ENCODE data around the gene MACROD2.

The MACROD2 gene

GRCh38 chr20:14553774-14554534 is 558.6 kb downstream of the MACROD2 start:
- no peak for DNase-seq

GRCh38 chr20:14555676-14556075 is 560.4 kb downstream of the MACROD2 start:
- DNase-seq = no peak

- DNase-seq = no peak
Observed at GRCh38 chr20:14556206-14556605, 560.9 kb downstream of the MACROD2 start.

GRCh38 chr20:14559612-14560011 is 564.3 kb downstream of the MACROD2 start:
- DNase-seq = no peak

- no peak for DNase-seq
Observed at GRCh38 chr20:14561741-14562221, 566.5 kb downstream of the MACROD2 start.

GRCh38 chr20:14562981-14563380 is 567.7 kb downstream of the MACROD2 start:
- DNase-seq = no peak

- DNase-seq = no peak
Observed at GRCh38 chr20:14566505-14566904, 571.2 kb downstream of the MACROD2 start.

GRCh38 chr20:14568225-14568624 is 572.9 kb downstream of the MACROD2 start:
- no peak for DNase-seq

GRCh38 chr20:14568701-14569100 is 573.4 kb downstream of the MACROD2 start:
- no peak for DNase-seq

- DNase-seq = no peak
Observed at GRCh38 chr20:14569641-14570040, 574.3 kb downstream of the MACROD2 start.

- no peak for DNase-seq
Observed at GRCh38 chr20:14570811-14571210, 575.5 kb downstream of the MACROD2 start.

- no peak for DNase-seq
Observed at GRCh38 chr20:14573676-14574075, 578.4 kb downstream of the MACROD2 start.

- no peak for DNase-seq
Observed at GRCh38 chr20:14576196-14576877, 581.0 kb downstream of the MACROD2 start.

- DNase-seq = peak; percentile 59
Observed at GRCh38 chr20:14580418-14581074, 585.2 kb downstream of the MACROD2 start.

- no peak for DNase-seq
Observed at GRCh38 chr20:14581731-14582130, 586.4 kb downstream of the MACROD2 start.

- no peak for DNase-seq
Observed at GRCh38 chr20:14582855-14583254, 587.5 kb downstream of the MACROD2 start.

GRCh38 chr20:14583413-14583812 is 588.1 kb downstream of the MACROD2 start:
- peak; percentile 61 for DNase-seq

GRCh38 chr20:14589383-14589782 is 594.1 kb downstream of the MACROD2 start:
- DNase-seq = no peak

- no peak for DNase-seq
Observed at GRCh38 chr20:14595051-14595450, 599.7 kb downstream of the MACROD2 start.

GRCh38 chr20:14597206-14597715 is 601.9 kb downstream of the MACROD2 start:
- no peak for DNase-seq

- no peak for DNase-seq
Observed at GRCh38 chr20:14599613-14600012, 604.3 kb downstream of the MACROD2 start.

GRCh38 chr20:14600527-14600926 is 605.2 kb downstream of the MACROD2 start:
- DNase-seq = no peak

GRCh38 chr20:14604143-14604542 is 608.8 kb downstream of the MACROD2 start:
- DNase-seq = no peak

Measured in NCI-H2029 (cell line).